Osteoblast (primary cell): ENCODE results near the gene NR5A2. TPM values are rescaled to one million over a fixed set of nuclear protein-coding genes. Genes with fewer than 3 reads are reported as not detected.
A peak's percentile ranks its signal among the peaks of the same experiment; 100 is the strongest.

Source experiments
- DNase-seq: peaks from one replicate; pipeline ENCODE4 v3.0.0; 2011; ENCODE audit warnings: low spot score, mixed read lengths; ENCODE audit not compliant: insufficient read length; ENCODE audit errors: missing footprints
- H2AFZ ChIP-seq: 2 replicates; pipeline ENCODE4 v1.6.0; 2011; ENCODE audit warnings: mild to moderate bottlenecking, low read length
- H3K27ac ChIP-seq: 2 replicates; pipeline ENCODE4 v1.5.1; 2011; ENCODE audit warnings: mild to moderate bottlenecking, low read depth, low read length, moderate library complexity
- H3K27me3 ChIP-seq: 2 replicates; pipeline ENCODE4 v1.6.0; 2012; ENCODE audit warnings: mild to moderate bottlenecking, control low read depth, inconsistent platforms, low read length, moderate library complexity; ENCODE audit not compliant: insufficient read depth
- H3K36me3 ChIP-seq: 2 replicates; pipeline ENCODE4 v1.5.1; 2011; ENCODE audit warnings: mild to moderate bottlenecking, low read length, control low read depth, moderate library complexity; ENCODE audit not compliant: insufficient read depth
- H3K4me1 ChIP-seq: 2 replicates; pipeline ENCODE4 v1.5.1; 2011; ENCODE audit warnings: mild to moderate bottlenecking, low read length, control low read depth, moderate library complexity; ENCODE audit not compliant: insufficient read depth
- H3K4me2 ChIP-seq: 2 replicates; pipeline ENCODE4 v1.6.0; 2011; ENCODE audit warnings: mild to moderate bottlenecking, low read length; ENCODE audit not compliant: insufficient read depth
- H3K4me3 ChIP-seq: fragments of 200-600 bp; sonication (generic); 3 replicates; pipeline ENCODE4 v1.5.1; 2012; ENCODE audit warnings: mild to moderate bottlenecking, low read length, inconsistent platforms; ENCODE audit not compliant: insufficient read depth
- H3K79me2 ChIP-seq: 2 replicates; pipeline ENCODE4 v1.6.0; 2012; ENCODE audit warnings: mild to moderate bottlenecking, low read length, control low read depth, inconsistent platforms; ENCODE audit not compliant: insufficient read depth
- H3K9me3 ChIP-seq: 2 replicates; pipeline ENCODE4 v1.5.1; 2011; ENCODE audit warnings: low read depth, low read length, control low read depth
- H4K20me1 ChIP-seq: 2 replicates; pipeline ENCODE4 v1.6.0; 2012; ENCODE audit warnings: mild to moderate bottlenecking, low read length, control low read depth; ENCODE audit not compliant: insufficient read depth
- CTCF ChIP-seq: IDR thresholded peaks from 2 replicates; pipeline ENCODE4 v1.5.1; 2011; ENCODE audit warnings: mild to moderate bottlenecking, low read depth, low read length, moderate library complexity; ENCODE audit errors: extremely low read depth
- total RNA-seq: library from RNA; depleted of rRNA; stranded (reverse); fragments of >200 nt; gene quantifications from 2 replicates; pipeline ENCODE4 v1.2.3, GENCODE V29; 2012

Gene NR5A2
- total RNA-seq, 1 donor = not detected

- no peaks in the 10 kb centered on the region for H3K36me3 ChIP-seq
- no peaks in the 10 kb centered on the region for H4K20me1 ChIP-seq
- H3K27ac ChIP-seq = no peak overlapping the region
- H3K79me2 ChIP-seq = no peaks in the 10 kb centered on the region
- H3K9me3 ChIP-seq = no peaks in the 10 kb centered on the region
- peak overlapping the region; percentile 61 for H3K4me2 ChIP-seq
- no peak for DNase-seq
- H2AFZ ChIP-seq = peak overlapping the region; percentile 72
- peak overlapping the region; percentile 61 for H3K4me3 ChIP-seq
- peaks cover 68% of the 10 kb centered on the region for H3K27me3 ChIP-seq
- TF ChIP-seq CTCF = no peak
- peaks cover 3% of the 10 kb centered on the region for H3K4me1 ChIP-seq
Measured at GRCh38 chr1:200028586-200029034, 1.1 kb downstream of the NR5A2 start.

GRCh38 chr1:200029035-200029821 is 1.7 kb downstream of the NR5A2 start:
- no peaks in the 10 kb centered on the region for H3K79me2 ChIP-seq
- peak overlapping the region; percentile 61 for H3K4me3 ChIP-seq
- H3K9me3 ChIP-seq = no peaks in the 10 kb centered on the region
- no peaks in the 10 kb centered on the region for H4K20me1 ChIP-seq
- H3K4me1 ChIP-seq = peaks cover 3% of the 10 kb centered on the region
- no peaks in the 10 kb centered on the region for H3K36me3 ChIP-seq
- H3K27me3 ChIP-seq = peaks cover 70% of the 10 kb centered on the region
- peak overlapping the region; percentile 61 for H3K4me2 ChIP-seq
- H3K27ac ChIP-seq = no peak overlapping the region
- H2AFZ ChIP-seq = peak overlapping the region; percentile 72
- DNase-seq = peak; percentile 72
- no peak for TF ChIP-seq CTCF

DNA sequence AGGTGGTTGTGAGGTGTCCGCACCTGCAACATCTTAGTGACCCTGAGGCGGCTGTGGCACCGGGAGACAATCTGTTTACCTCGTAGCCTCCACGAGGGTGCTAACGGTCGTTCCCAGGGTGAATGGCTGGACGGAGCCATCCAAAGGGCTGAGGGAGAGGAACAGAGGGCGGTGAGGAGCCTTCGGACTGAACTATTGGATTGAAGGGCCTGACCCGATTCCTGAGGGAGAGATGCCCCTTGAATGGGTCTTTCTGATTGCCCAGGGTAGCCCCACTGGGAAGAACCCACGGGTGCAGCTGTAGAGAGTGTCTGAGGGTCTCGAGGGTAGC is 2.3 kb downstream of the NR5A2 start:
- Histone ChIP-seq H3K27me3 (peaks cover 75% of the 10 kb centered on the region), H3K4me3 (no peak overlapping the region), H3K4me1 (peaks cover 4% of the 10 kb centered on the region), H4K20me1 (no peaks in the 10 kb centered on the region), H3K27ac (no peak overlapping the region), H3K4me2 (no peak overlapping the region), H3K36me3 (no peaks in the 10 kb centered on the region), H2AFZ (no peak overlapping the region), H3K79me2 (no peaks in the 10 kb centered on the region), H3K9me3 (no peaks in the 10 kb centered on the region)
- no peak for DNase-seq
- TF ChIP-seq CTCF = no peak

DNA sequence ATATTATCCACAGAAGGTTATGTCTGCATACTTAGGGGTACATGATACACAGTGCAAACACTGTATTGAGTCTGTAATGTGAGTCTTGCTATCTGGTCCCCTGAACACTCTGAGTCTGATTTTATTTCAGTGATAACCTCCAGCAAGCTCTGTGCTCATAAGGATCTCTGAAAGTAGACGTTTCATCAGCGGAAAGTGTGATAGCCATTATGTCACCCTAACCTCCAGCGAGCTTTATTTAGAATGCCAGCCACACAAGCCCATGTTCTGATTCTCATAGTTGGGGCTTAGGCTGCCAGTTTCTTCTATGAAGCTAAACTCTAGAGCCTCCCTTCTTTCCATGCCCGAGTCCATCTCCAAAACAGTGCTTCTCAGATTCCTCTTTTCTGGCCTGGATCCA is 3.3 kb downstream of the NR5A2 start:
- Histone ChIP-seq H2AFZ (no peak overlapping the region), H3K27ac (no peak overlapping the region), H3K79me2 (no peaks in the 10 kb centered on the region), H3K4me2 (no peak overlapping the region), H3K9me3 (no peaks in the 10 kb centered on the region), H3K36me3 (no peaks in the 10 kb centered on the region), H3K27me3 (peaks cover 85% of the 10 kb centered on the region), H3K4me3 (no peak overlapping the region), H4K20me1 (no peaks in the 10 kb centered on the region), H3K4me1 (peaks cover 10% of the 10 kb centered on the region)
- no peak for TF ChIP-seq CTCF
- no peak for DNase-seq
